ENCODE data around the gene TP53TG5. TPM values are rescaled to one million over a fixed set of nuclear protein-coding genes. Genes with fewer than 3 reads are reported as not detected.

The TP53TG5 gene
- total and polyA plus RNA-seq, 2 donors (not counting 1 experiment from before 2014, with no cell fraction given) = 0.14 TPM; not detected in 1

GRCh38 chr20:45350217-45350616, 27.9 kb downstream of the TP53TG5 start:
- DNase-seq (ENCODE audit: low read depth in 2 of 2) = no peak
- no peak overlapping the region for H2AFZ ChIP-seq (ENCODE audit: low read length)
- H3K9me3 ChIP-seq (ENCODE audit: control insufficient read depth, insufficient read depth, low read depth, low read length) = no peaks in the 10 kb centered on the region
- TF ChIP-seq EZH2 (IDR thresholded peaks at IDR 0.05; ENCODE audit: low read length, missing control alignments) = no peak
- no peak for TF ChIP-seq CTCF (conservative IDR thresholded peaks at IDR 0.05 in 1 of 2, IDR thresholded peaks at IDR 0.05 in 1 of 2; ENCODE audit: low read depth in 1 of 2, low read length in 2 of 2)
- H4K20me1 ChIP-seq (ENCODE audit: control insufficient read depth, extremely low read depth, insufficient read depth, low read length) = no peaks in the 10 kb centered on the region
- no peak overlapping the region for H3K27ac ChIP-seq (ENCODE audit: insufficient read depth, low read length)
- H3K9ac ChIP-seq (ENCODE audit: insufficient read depth, low read length) = no peak overlapping the region
- peaks cover 8% of the 10 kb centered on the region for H3K4me1 ChIP-seq (ENCODE audit: control insufficient read depth, extremely low read depth, insufficient read depth, low read length)
- H3K4me2 ChIP-seq (ENCODE audit: extremely low read depth, insufficient read depth, low read length) = no peak overlapping the region
- H3K4me3 ChIP-seq (replicated peaks in 1 of 4; ENCODE audit: control extremely low read depth in 1 of 4, insufficient read depth in 1 of 4, low read depth in 3 of 4, low read length in 4 of 4) = no peak overlapping the region
- no peaks in the 10 kb centered on the region for H3K27me3 ChIP-seq (ENCODE audit: control insufficient read depth, insufficient read depth, low read length)
- peaks cover 30% of the 10 kb centered on the region for H3K79me2 ChIP-seq (ENCODE audit: control insufficient read depth, insufficient read depth, low read length)
- H3K36me3 ChIP-seq (ENCODE audit: control insufficient read depth, insufficient read depth, low read length) = peaks cover 2% of the 10 kb centered on the region

GRCh38 chr20:45347936-45348778, 30.0 kb downstream of the TP53TG5 start, which contains the start of gene SDC4:
Gene SDC4, minus strand, starts transcription at chr20:45348424. Its CDS starts 40 bp downstream, at chr20:45348384.
- peaks cover 50% of the 10 kb centered on the region for H3K79me2 ChIP-seq (ENCODE audit: control insufficient read depth, insufficient read depth, low read length)
- peak within 1 kb of the TSS; percentile 95 for H3K4me2 ChIP-seq (ENCODE audit: extremely low read depth, insufficient read depth, low read length)
- no peak within 1 kb of the TSS for H2AFZ ChIP-seq (ENCODE audit: low read length)
- peak within 1 kb of the TSS; percentile 83 for H3K27ac ChIP-seq (ENCODE audit: insufficient read depth, low read length)
- H3K4me3 ChIP-seq (replicated peaks in 1 of 4; ENCODE audit: control extremely low read depth in 1 of 4, insufficient read depth in 1 of 4, low read depth in 3 of 4, low read length in 4 of 4) = peak within 1 kb of the TSS; percentile 96 to 100 (median 98)
- no peaks in the 10 kb centered on the region for H3K27me3 ChIP-seq (ENCODE audit: control insufficient read depth, insufficient read depth, low read length)
- peaks cover 14% of the 10 kb centered on the region for H3K4me1 ChIP-seq (ENCODE audit: control insufficient read depth, extremely low read depth, insufficient read depth, low read length)
- H3K9ac ChIP-seq (ENCODE audit: insufficient read depth, low read length) = peak within 1 kb of the TSS; percentile 88
- peak; percentile 62 for DNase-seq (ENCODE audit: low read depth in 2 of 2)
- no peaks in the 10 kb centered on the region for H4K20me1 ChIP-seq (ENCODE audit: control insufficient read depth, extremely low read depth, insufficient read depth, low read length)
- peaks cover 2% of the 10 kb centered on the region for H3K36me3 ChIP-seq (ENCODE audit: control insufficient read depth, insufficient read depth, low read length)
- no peak for TF ChIP-seq EZH2 (IDR thresholded peaks at IDR 0.05; ENCODE audit: low read length, missing control alignments)
- no peaks in the 10 kb centered on the region for H3K9me3 ChIP-seq (ENCODE audit: control insufficient read depth, insufficient read depth, low read depth, low read length)

- Histone ChIP-seq H3K4me1 (ENCODE audit: control insufficient read depth, extremely low read depth, insufficient read depth, low read length) (peaks cover 21% of the 10 kb centered on the region), H2AFZ (ENCODE audit: low read length) (no peak overlapping the region), H3K9ac (ENCODE audit: insufficient read depth, low read length) (peak overlapping the region; percentile 88), H3K79me2 (ENCODE audit: control insufficient read depth, insufficient read depth, low read length) (peaks cover 57% of the 10 kb centered on the region), H3K36me3 (ENCODE audit: control insufficient read depth, insufficient read depth, low read length) (peaks cover 2% of the 10 kb centered on the region), H3K4me3 (replicated peaks in 1 of 4; ENCODE audit: control extremely low read depth in 1 of 4, insufficient read depth in 1 of 4, low read depth in 3 of 4, low read length in 4 of 4) (peak overlapping the region; percentile 96 to 100 (median 98)), H3K9me3 (ENCODE audit: control insufficient read depth, insufficient read depth, low read depth, low read length) (no peaks in the 10 kb centered on the region), H3K27ac (ENCODE audit: insufficient read depth, low read length) (peak overlapping the region; percentile 83), H3K4me2 (ENCODE audit: extremely low read depth, insufficient read depth, low read length) (peak overlapping the region; percentile 95), H4K20me1 (ENCODE audit: control insufficient read depth, extremely low read depth, insufficient read depth, low read length) (no peaks in the 10 kb centered on the region), H3K27me3 (ENCODE audit: control insufficient read depth, insufficient read depth, low read length) (no peaks in the 10 kb centered on the region)
- peak in 1 of 2 donors; percentile 18 for DNase-seq (ENCODE audit: low read depth in 2 of 2)
- TF ChIP-seq CTCF (conservative IDR thresholded peaks at IDR 0.05 in 1 of 2, IDR thresholded peaks at IDR 0.05 in 1 of 2; ENCODE audit: low read depth in 1 of 2, low read length in 2 of 2) = no peak
- no peak for TF ChIP-seq EZH2 (IDR thresholded peaks at IDR 0.05; ENCODE audit: low read length, missing control alignments)
Measured at GRCh38 chr20:45347297-45347935, 30.7 kb downstream of the TP53TG5 start.

Data from fibroblast of lung (primary cell).